Right kidney (tissue), 1 donor: ENCODE results near the gene CLEC20A.
A peak's percentile ranks its signal among the peaks of the same experiment; 100 is the strongest.

ENCODE experiments used
- DNase-seq: peaks from one replicate; pipeline ENCODE4 v3.0.0-alpha.2; 2016

The CLEC20A gene

DNA sequence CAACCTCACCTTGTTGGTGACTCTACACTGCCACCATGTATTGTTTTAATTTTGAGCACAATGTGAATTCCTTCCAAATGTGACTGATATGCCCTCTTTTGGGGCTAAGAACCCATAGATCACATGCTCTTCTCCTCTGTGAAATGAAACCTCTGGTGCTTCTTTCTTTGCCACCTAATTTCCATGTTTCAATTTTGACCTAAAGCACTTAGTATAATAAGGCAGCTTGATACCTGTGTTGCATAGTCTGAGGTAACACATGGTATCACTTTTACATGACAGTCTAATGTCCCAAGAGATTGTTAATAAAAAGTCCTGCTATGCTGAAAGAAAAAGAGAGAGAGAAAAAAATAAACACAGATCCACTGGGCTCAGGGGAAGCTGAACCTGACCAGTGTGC lies 24.2 kb downstream of the CLEC20A start:
- no peak for DNase-seq

DNA sequence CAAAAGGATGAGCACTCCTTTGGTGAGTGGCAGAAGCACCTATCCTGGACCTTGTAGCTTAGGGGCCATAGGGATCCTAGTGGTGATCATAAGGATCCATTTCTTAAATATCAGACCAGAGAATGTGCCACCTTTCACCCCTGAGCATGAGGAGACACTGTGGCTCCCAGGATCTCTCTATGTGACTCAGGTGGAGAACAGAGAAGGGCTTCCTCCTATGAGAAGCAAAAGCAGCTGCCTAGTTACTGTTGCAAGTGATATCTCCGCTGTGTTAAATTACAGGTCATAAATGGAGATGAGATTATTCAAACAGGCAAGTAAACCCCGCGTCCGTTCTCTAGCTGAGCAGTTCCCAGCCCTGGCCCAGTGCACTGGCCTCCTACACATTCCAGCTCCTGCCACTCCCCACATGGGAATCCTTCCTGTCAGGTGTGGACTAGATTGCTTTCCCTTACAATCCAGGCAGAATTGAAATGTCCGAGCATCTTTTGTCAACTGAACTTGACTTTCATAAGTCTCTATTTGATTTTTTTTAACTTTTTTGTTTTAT lies 26.3 kb downstream of the CLEC20A start:
- peak; percentile 34 for DNase-seq

DNA sequence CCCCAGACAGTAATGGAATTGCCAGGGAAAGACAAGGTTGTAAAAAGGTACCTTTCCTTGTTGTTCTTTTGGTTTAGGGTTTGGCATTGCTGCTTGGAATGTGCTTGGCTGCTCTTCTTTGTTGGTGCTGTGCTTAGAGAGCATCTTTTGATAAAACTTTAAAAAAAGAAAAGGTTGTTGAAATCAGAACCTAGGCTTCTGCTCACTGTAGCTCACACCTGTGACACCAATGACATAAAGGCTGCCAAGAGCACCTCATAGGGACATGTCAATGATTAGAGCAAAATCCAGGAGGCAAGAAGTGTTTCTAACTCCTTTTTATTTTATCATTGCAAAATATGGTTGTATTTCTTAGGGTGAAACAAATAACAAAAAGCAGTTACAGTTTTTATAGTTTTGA lies 28.9 kb downstream of the CLEC20A start:
- DNase-seq = no peak

DNA sequence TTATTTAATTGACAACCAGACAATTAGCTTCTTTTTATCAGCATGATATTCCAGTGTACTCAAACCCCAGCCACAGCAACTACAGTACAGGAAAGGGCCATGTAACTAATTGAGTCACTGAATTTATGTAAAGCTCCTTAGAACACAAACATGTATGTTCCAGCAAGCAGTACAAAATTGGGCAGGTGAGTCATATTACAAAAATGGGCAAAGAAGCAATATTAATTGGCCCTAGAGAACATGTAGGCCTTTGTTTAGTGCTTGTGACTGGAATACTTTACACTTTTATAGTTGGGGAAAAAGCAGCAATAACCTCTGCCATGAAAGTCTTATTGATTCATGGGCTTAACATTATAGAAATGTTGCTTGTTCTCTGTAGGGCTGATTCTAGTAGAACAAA lies 31.8 kb downstream of the CLEC20A start:
- no peak for DNase-seq

DNA sequence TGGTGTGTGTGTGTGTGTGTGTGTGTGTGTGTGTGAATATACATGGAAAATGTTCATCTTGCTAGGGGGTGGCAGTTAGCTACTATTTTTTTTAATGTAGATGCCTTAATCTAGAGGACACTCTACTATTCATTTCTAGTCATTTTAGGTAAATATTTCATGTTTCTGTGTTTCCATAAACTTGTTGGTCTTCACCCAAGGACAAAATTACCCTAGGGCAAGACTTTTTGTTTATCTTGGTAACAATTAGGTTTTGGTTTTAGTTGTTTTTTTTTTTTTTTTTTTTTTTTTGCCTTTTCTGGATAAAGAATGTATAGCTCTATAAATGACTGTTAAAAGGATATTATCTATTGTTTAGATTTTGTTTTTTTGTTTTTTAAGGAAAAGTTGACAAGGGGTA lies 32.2 kb downstream of the CLEC20A start:
- no peak for DNase-seq

DNA sequence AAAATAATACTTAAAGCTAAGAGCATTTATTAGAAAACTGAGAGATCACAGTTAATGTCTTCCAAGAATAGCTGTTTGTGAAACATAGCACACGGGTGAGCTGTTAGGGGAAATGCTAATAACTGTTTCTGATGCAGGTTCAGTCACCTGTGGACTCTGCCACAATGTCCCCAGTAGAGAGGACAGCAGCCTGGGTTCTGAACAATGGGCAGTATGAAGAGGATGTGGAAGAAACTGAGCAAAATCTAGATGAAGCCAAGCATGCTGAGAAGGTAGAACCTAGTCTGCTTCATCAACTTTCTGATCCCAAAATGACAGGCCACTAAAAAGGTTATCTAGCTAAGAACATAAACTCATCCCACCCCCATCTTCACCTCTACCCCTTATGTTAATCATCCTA lies 32.6 kb downstream of the CLEC20A start:
- no peak for DNase-seq

DNA sequence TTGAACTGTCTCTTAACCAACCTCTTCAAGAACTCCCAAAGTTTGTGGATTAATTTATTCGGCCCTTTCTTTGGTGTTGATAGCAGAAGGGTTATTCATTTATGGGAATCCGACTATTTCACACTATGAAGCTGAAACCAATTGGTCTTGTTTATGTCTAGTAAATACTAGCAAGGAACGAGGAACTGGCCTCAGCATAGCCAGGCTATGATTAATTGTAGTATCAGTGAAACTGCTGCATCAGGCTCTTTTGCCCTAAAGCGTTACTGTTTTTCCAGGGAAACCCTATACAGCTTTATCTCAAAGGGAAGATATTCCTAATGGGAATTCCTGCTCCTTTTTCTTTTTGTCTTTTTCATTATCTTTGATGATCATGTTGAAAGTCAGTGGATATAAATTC lies 35.1 kb downstream of the CLEC20A start:
- no peak for DNase-seq

DNA sequence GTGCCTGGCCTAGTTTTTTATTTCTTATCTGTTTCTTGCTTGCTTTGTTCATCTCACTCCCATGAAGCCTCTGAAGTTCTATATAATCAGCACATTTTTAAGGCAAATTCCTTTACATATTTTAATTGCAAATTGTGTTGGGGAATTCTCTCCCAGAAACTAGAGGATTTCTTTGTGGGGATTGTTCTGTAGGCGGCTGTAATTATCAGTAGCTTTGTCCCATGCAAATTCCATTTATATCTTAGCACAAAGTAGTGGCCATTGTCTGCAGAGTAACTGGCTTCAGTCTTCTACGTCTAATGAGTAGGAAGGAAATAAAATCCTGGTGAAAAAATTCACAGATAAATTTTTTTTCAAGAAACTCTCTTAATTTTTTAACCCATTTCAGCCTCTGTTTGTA lies 35.7 kb downstream of the CLEC20A start:
- DNase-seq = no peak

DNA sequence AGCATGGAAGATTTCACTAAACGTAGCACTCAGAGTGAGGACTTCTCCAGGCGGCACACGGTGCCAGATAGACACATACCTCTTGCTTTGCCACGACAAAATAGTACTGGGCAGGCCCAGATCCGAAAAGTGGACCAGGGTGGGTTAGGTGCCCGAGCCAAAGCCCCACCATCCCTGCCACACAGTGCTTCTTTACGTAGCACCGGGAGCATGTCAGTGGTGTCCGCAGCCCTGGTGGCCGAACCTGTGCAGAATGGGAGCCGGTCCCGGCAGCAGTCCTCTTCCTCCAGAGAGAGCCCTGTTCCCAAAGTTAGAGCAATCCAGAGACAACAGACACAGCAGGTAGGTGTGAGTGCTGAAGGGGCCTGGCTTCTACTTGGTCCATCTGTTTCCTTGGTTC lies 38.6 kb downstream of the CLEC20A start:
- no peak for DNase-seq

DNA sequence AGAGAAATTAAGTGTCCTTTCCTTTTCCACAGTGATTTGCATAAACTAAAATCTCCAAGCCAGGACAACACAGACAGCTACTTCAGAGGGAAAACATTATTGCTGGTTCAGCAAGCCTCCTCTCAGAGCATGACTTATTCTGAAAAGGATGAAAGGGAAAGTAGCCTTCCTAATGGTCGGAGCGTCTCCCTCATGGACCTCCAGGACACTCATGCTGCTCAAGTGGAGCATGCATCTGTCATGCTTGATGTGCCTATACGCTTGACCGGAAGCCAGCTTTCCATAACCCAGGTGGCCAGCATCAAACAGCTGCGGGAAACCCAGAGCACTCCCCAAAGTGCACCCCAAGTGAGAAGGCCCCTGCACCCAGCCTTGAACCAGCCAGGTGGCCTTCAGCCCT lies 39.1 kb downstream of the CLEC20A start:
- no peak for DNase-seq

DNA sequence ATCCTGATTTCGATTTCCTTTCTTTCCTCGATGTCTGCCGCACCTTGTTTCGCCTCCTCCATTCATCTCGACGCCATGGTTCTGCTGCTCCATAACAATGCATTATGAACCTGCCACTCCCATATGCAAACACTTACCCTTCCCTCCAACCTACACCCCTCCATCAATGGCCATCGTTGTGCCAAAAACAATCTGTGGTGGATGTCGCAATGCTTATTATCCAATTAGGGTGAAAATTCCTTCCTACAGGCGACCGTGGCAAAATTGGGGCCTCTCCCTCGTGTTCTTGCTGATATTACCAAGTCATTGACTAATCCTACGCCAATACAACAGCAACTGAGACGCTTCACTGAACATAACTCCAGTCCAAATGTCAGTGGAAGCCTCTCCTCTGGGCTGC lies 40.3 kb downstream of the CLEC20A start:
- no peak for DNase-seq

DNA sequence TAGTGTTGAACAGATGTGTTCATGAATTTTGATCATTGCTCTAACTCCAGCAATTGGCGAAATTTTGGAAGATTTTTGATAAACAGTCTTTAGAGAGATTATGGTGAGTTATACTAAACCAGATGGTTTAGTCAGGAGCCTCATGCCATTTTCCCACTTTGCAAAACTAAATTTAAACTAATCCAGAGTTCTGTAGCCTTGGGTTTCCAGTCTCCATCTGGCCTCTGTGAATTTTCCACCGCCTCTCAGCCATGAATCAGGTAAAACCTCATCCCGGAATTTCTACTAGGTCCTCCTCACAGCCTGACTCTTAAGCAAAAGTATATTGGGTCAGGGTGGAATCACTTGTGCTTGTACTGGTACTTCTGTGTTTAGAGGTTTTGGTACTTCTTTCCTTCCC lies 44.8 kb downstream of the CLEC20A start:
- DNase-seq = no peak

DNA sequence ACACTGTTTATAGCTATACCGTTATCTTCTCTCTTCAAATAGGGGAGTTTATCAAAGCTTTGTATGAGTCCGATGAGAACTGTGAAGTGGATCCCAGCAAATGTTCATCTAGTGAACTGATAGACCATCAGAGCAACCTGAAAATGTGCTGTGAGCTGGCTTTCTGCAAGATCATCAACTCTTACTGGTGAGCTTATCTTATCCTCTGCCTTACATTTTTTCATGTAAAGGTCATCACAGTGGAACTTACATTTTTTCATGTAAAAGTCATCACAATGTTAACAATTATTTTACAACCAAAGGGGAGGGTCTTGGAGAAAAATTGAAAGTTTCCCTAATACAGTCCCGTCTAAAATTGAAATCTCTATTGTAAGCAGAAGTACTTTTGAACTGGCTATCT lies 45.2 kb downstream of the CLEC20A start:
- no peak for DNase-seq

DNA sequence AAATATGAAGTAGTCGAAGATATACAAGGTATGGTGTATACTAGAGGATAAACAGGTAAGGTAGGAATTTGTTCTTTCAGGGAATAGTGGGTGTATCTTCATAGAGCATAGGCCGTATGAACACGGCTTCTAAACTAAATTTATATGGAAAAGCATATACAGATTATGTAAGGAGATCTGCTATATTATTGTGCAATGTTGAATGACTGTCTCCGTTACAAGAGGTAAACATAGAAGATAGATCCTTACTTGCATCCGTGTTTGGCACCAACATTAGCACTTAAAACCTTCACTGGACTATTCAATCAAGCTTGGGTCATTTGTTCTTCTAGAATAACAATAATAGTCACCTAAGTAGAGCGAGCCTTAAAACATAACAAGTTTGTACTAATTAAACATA lies 45.9 kb downstream of the CLEC20A start:
- DNase-seq = no peak

DNA sequence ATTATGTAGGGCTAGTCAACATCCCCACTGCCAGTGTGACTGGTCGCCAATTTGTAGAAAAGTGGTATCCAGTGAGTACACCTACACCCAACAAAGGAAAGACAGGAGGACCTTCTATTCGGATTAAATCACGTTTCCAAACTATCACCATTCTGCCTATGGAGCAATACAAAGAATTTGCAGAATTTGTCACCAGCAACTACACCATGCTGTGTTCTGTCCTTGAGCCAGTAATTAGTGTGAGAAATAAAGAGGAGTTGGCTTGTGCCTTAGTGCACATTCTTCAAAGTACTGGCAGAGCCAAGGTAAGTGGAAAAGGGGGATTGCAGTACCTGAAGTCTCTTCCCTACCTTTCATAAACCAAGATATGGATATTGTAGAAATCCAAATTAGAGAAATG lies 53.8 kb downstream of the CLEC20A start:
- DNase-seq = no peak

DNA sequence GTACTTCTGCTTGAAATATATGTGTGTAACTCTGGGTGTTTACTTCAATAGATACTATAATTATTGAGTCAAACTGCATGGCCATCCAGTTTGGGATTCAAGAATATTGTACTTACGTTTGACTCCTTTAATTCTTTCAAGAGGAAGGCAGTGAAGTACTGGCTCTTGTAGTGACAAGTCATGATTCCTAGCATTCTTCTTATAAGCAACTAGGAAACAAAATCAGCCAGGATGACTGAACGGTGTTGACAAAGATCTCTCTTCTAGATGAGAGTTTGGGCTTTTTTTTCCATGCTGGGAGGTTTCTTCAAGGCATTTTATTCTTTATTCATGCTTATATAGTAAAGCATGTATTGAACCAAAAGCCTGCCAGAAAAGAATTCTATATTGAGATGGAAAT lies 58.3 kb downstream of the CLEC20A start:
- no peak for DNase-seq

DNA sequence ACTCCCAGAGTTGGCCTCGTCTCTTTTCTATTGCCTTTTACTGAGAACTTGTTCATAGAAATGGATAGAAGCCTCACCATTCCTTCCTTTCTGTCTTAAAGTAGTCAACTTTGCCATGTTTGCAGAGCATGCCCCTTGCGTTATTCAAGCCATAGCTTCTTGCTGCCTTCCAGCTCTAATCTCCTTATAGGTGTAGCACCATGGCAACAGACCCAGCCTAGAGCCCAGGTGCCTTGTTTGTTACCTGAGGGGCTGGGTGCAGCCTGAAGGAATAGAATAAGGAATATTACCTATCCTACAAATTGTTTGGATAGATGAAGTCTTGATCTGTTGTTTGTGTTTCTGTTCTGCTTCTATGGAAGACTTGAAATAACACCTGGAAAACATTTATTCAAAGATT lies 59.9 kb downstream of the CLEC20A start:
- no peak for DNase-seq

DNA sequence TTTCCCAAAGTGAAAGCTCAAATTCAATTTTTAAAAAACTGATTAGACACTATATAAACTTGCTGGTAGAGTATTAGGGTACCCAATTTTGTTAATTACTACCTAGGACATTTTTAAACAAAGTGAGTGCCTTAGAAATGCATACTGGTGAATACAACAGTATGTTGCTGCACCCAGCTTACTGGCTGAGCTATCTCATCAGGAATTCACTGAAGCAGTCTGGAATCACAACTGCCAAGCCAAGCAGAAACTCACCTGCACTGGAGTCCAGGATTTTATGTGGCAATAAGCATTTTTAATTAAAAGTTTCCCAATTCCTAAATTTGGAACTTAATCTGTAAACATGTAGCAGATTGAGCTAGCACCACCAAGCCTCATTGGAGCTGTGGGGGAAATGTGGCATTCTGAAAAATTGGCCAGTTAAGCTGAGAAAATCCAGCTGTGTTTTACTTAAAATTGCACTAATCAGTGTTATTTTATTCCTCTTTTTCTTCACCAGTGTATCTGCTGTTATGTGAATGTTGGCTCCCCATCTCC lies 61.8 kb downstream of the CLEC20A start:
- no peak for DNase-seq

DNA sequence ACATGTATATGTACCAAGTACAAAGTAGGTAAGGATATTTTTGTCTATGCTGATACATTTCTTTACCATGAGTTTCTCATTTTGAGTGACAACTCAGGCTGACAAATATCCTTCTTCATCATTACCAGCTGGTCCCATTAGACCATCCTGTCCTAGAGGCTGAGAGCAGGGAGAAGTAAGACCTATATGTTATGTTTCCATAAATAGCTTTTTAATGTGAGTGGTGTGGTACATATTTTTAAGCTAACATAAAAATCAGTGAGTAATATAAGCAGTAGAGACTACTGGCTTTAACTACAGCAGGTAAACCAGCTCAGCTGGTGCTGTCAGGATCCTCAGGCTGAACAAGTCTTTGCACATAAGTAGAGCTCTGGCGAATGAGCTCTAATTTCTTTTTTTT lies 62.4 kb downstream of the CLEC20A start:
- DNase-seq = no peak
